H9 (cell line): ENCODE results near the gene TP73. TPM values are rescaled to one million over a fixed set of nuclear protein-coding genes. Genes with fewer than 3 reads are reported as not detected.

Source experiments
- DNase-seq: peaks from one replicate; pipeline ENCODE4 v3.0.0-alpha.2; 2017
- H2AFZ ChIP-seq: one replicate; pipeline ENCODE4 v1.6.1; 2013; ENCODE audit warnings: mild to moderate bottlenecking, low read length, control low read depth, moderate library complexity
- H2AK5ac ChIP-seq: 2 replicates; pipeline ENCODE4 v1.6.1; 2013; ENCODE audit warnings: low read length, control low read depth, mixed read lengths; ENCODE audit not compliant: insufficient read length
- H2BK120ac ChIP-seq: one replicate; pipeline ENCODE4 v1.6.1; 2013; ENCODE audit warnings: low read depth, mild to moderate bottlenecking, low read length, control low read depth, inconsistent platforms; ENCODE audit not compliant: poor library complexity, severe bottlenecking
- H2BK12ac ChIP-seq: 2 replicates; pipeline ENCODE4 v1.6.1; 2013; ENCODE audit warnings: low read length, control low read depth, mixed read lengths, low read depth; ENCODE audit not compliant: insufficient read length
- H2BK15ac ChIP-seq: 2 replicates; pipeline ENCODE4 v1.6.1; 2013; ENCODE audit warnings: low read depth, low read length, control low read depth
- H2BK20ac ChIP-seq: one replicate; pipeline ENCODE4 v1.6.1; 2013; ENCODE audit warnings: low read depth, mild to moderate bottlenecking, low read length, control low read depth, inconsistent platforms; ENCODE audit not compliant: poor library complexity, severe bottlenecking
- H2BK5ac ChIP-seq: 2 replicates; pipeline ENCODE4 v1.6.1; 2013; ENCODE audit warnings: low read length, control low read depth, mixed read lengths; ENCODE audit not compliant: insufficient read length
- H3K14ac ChIP-seq: 2 replicates; pipeline ENCODE4 v1.6.1; 2013; ENCODE audit warnings: low read length, control low read depth; ENCODE audit not compliant: insufficient read depth
- H3K18ac ChIP-seq: 2 replicates; pipeline ENCODE4 v1.6.1; 2013; ENCODE audit warnings: low read depth, mild to moderate bottlenecking, mixed read lengths, low read length, control low read depth; ENCODE audit not compliant: insufficient read length
- H3K23ac ChIP-seq: 2 replicates; pipeline ENCODE4 v1.6.1; 2013; ENCODE audit warnings: low read length, control low read depth, mixed read lengths, low read depth; ENCODE audit not compliant: insufficient read length
- H3K23me2 ChIP-seq: 2 replicates; pipeline ENCODE4 v1.6.1; 2013; ENCODE audit warnings: low read depth, mild to moderate bottlenecking, mixed read lengths, low read length, control low read depth; ENCODE audit not compliant: insufficient read length, poor library complexity, severe bottlenecking
- H3K27ac ChIP-seq: 2 replicates; pipeline ENCODE4 v1.5.1; 2013; ENCODE audit warnings: low read length, control low read depth, mixed read lengths, low read depth; ENCODE audit not compliant: insufficient read length
- H3K27me3 ChIP-seq: 2 replicates; pipeline ENCODE4 v1.6.1; 2013; ENCODE audit warnings: low read length, control low read depth, inconsistent platforms; ENCODE audit not compliant: insufficient read depth
- H3K4ac ChIP-seq: 2 replicates; pipeline ENCODE4 v1.6.1; 2013; ENCODE audit warnings: low read depth, mild to moderate bottlenecking, control low read depth, inconsistent platforms, low read length, moderate library complexity
- H3K4me1 ChIP-seq: 2 replicates; pipeline ENCODE4 v1.6.1; 2013; ENCODE audit warnings: low read length, control low read depth, inconsistent platforms; ENCODE audit not compliant: insufficient read depth
- H3K4me2 ChIP-seq: 2 replicates; pipeline ENCODE4 v1.6.1; 2013; ENCODE audit warnings: low read length, control low read depth, mixed read lengths; ENCODE audit not compliant: insufficient read length, insufficient read depth
- H3K56ac ChIP-seq: 2 replicates; pipeline ENCODE4 v1.6.1; 2013; ENCODE audit warnings: low read depth, mild to moderate bottlenecking, mixed read lengths, low read length, control low read depth; ENCODE audit not compliant: insufficient read length
- H3K79me1 ChIP-seq: 2 replicates; pipeline ENCODE4 v1.6.1; 2013; ENCODE audit warnings: low read depth, mild to moderate bottlenecking, moderate library complexity, low read length, control low read depth, inconsistent platforms; ENCODE audit not compliant: insufficient read depth, poor library complexity, severe bottlenecking
- H3K79me2 ChIP-seq: 2 replicates; pipeline ENCODE4 v1.6.1; 2013; ENCODE audit warnings: low read length, control low read depth, inconsistent platforms; ENCODE audit not compliant: insufficient read depth
- H3K9ac ChIP-seq: 2 replicates; pipeline ENCODE4 v1.6.1; 2013; ENCODE audit warnings: low read length, control low read depth, mixed read lengths; ENCODE audit not compliant: insufficient read length; ENCODE audit errors: extremely low read depth
- H3K9me3 ChIP-seq: one replicate; pipeline ENCODE4 v1.6.1; 2013; ENCODE audit warnings: low read depth, low read length, inconsistent platforms; ENCODE audit not compliant: control insufficient read depth
- H3T11ph ChIP-seq: one replicate; pipeline ENCODE4 v1.6.1; 2013; ENCODE audit warnings: mild to moderate bottlenecking, low read length, control low read depth, inconsistent platforms
- H4K20me1 ChIP-seq: one replicate; pipeline ENCODE4 v1.6.1; 2013; ENCODE audit not compliant: control insufficient read depth, insufficient read length, insufficient read depth
- H4K5ac ChIP-seq: 2 replicates; pipeline ENCODE4 v1.6.1; 2013; ENCODE audit warnings: low read depth, mild to moderate bottlenecking, mixed read lengths, low read length, control low read depth; ENCODE audit not compliant: insufficient read length
- H4K8ac ChIP-seq: replicated peaks from 2 replicates; pipeline ENCODE4 v1.6.1; 2013; ENCODE audit warnings: low read length, control low read depth, mixed read lengths, low read depth; ENCODE audit not compliant: insufficient read length
- H4K91ac ChIP-seq: 2 replicates; pipeline ENCODE4 v1.6.1; 2013; ENCODE audit warnings: low read depth, mild to moderate bottlenecking, moderate library complexity, mixed read lengths, low read length, control low read depth; ENCODE audit not compliant: insufficient read length
- H3K27ac Mint-ChIP-seq, 3 experiments: 2 replicates in 2 of 3; 3 replicates in 1 of 3; pipeline ENCODE4 v1.8.0; 2020 to 2021; ENCODE audit warnings: mixed read lengths in 3 of 3, mild to moderate bottlenecking in 1 of 3, moderate library complexity in 1 of 3
- H3K27me3 Mint-ChIP-seq: 2 replicates; pipeline ENCODE4 v1.8.0; 2021; ENCODE audit warnings: low read depth, mild to moderate bottlenecking, moderate library complexity, mixed read lengths
- H3K36me3 Mint-ChIP-seq, 3 experiments: 2 replicates in 2 of 3; 3 replicates in 1 of 3; pipeline ENCODE4 v1.8.0; 2020 to 2021; ENCODE audit warnings: low read depth in 3 of 3, mixed read lengths in 3 of 3; ENCODE audit not compliant: insufficient read depth in 1 of 3
- H3K4me1 Mint-ChIP-seq, 2 experiments: 2 replicates each; pipeline ENCODE4 v1.8.0; 2020; ENCODE audit warnings: mixed read lengths in 2 of 2
- H3K4me3 Mint-ChIP-seq, 2 experiments: 2 replicates in 1 of 2; 3 replicates in 1 of 2; pipeline ENCODE4 v1.8.0; 2020 to 2021; ENCODE audit warnings: mild to moderate bottlenecking in 2 of 2, mixed read lengths in 2 of 2, moderate library complexity in 1 of 2
- H3K9me3 Mint-ChIP-seq, 2 experiments: 2 replicates in 1 of 2; 3 replicates in 1 of 2; pipeline ENCODE4 v1.8.0; 2020; ENCODE audit warnings: mild to moderate bottlenecking in 2 of 2, mixed read lengths in 2 of 2, moderate library complexity in 1 of 2
- CTCF ChIP-seq: fragments of 200-600 bp; sonication (generic); conservative IDR thresholded peaks from 3 replicates; pipeline ENCODE4 v1.8.0; 2021; ENCODE audit warnings: antibody characterized with exemption, mild to moderate bottlenecking
- WGBS: extraction: QIAGEN DNeasy Blood & Tissue Kit; methylation state at CpG from one replicate; pipeline ENCODE4 v1.1.7; 2013; ENCODE audit warnings: missing lambda C conversion rate, low lambda C conversion rate, mixed read lengths; ENCODE audit not compliant: insufficient read length; ENCODE audit errors: extremely low coverage; 5-methylcytosine and 5-hydroxymethylcytosine counted together
- total RNA-seq: library from RNA; stranded (reverse); gene quantifications from 2 replicates; pipeline ENCODE4 v1.2.1, GENCODE V29; 2021

The TP73 gene
- total RNA-seq, 1 experiment from 2014 or later: 4.7 TPM

GRCh38 chr1:3745590-3746381, 93.5 kb downstream of the TP73 start:
- Histone ChIP-seq H3T11ph (no peak overlapping the region), H3K14ac (no peak overlapping the region), H3K9me3 (no peaks in the 10 kb centered on the region), H4K8ac (no peak overlapping the region), H3K56ac (no peak overlapping the region), H4K20me1 (peaks cover 5% of the 10 kb centered on the region), H4K5ac (no peak overlapping the region), H3K4me2 (peak overlapping the region; percentile 70), H2AK5ac (no peak overlapping the region), H3K27ac (no peak overlapping the region), H3K4ac (no peak overlapping the region), H3K79me2 (peaks cover 2% of the 10 kb centered on the region; the same call in 1 of the 2 replicates), H2BK20ac (no peak overlapping the region), H2AFZ (no peak overlapping the region), H2BK5ac (no peak overlapping the region), H2BK15ac (no peak overlapping the region), H2BK12ac (no peak overlapping the region), H3K23me2 (peaks cover 11% of the 10 kb centered on the region), H3K18ac (no peak overlapping the region), H2BK120ac (no peak overlapping the region), H4K91ac (no peak overlapping the region), H3K23ac (no peak overlapping the region), H3K79me1 (no peaks in the 10 kb centered on the region), H3K27me3 (no peaks in the 10 kb centered on the region; the same call in 1 of the 2 replicates), H3K9ac (peak overlapping the region; percentile 5), H3K4me1 (peaks cover 5% of the 10 kb centered on the region; the same call in 1 of the 2 replicates)
- TF ChIP-seq CTCF: no peak
- H3K27ac Mint-ChIP-seq: peak overlapping the region; percentile 2 to 94 (median 49); a peak in 3 of 7 replicates
- peaks cover 8% of the 10 kb centered on the region for H3K27me3 Mint-ChIP-seq
- peaks cover 18 to 19% of the 10 kb centered on the region in 2 experiments for H3K4me1 Mint-ChIP-seq
- WGBS: no CpG with 5 or more reads among the region's 25 CpGs
- H3K36me3 Mint-ChIP-seq: peaks cover 24 to 39% (median 35%) of the 10 kb centered on the region in 3 experiments; a peak in 6 of 7 replicates
- peak overlapping the region; percentile 92 to 95 for H3K4me3 Mint-ChIP-seq
- DNase-seq: no peak
- H3K9me3 Mint-ChIP-seq: no peaks in the 10 kb centered on the region
